Peyer's patch (tissue), 4 donors: ENCODE results near the gene MRPL51. TPM values are rescaled to one million over a fixed set of nuclear protein-coding genes. Genes with fewer than 3 reads are reported as not detected.
"Not testable (repeated sequence)": the region's sequence is repeated elsewhere in the genome, so short reads cannot be mapped to it uniquely, and the experiment has no call there.

Experiments used
- DNase-seq, 3 donors: peaks; one replicate each; pipeline ENCODE4 v3.0.0-alpha.2; 2017 to 2019
- H3K27ac ChIP-seq, 4 donors: fragments of 200-600 bp; sonication (generic); one replicate each; pipeline ENCODE4 v1.5.1; 2016 to 2019
- H3K27me3 ChIP-seq, 2 donors: fragments of 200-600 bp; sonication (generic); one replicate each; pipeline ENCODE4 v1.5.1; 2019
- H3K36me3 ChIP-seq, 3 donors: fragments of 200-600 bp; sonication (generic); one replicate each; pipeline ENCODE4 v1.5.1; 2016 to 2019
- H3K4me1 ChIP-seq, 4 donors: fragments of 200-600 bp; sonication (generic); one replicate each; pipeline ENCODE4 v1.5.1; 2016 to 2019
- H3K4me3 ChIP-seq, 4 donors: fragments of 200-600 bp; sonication (generic); 1 replicate in 3 of 4; 2 replicates in 1 of 4; pipeline ENCODE4 v1.5.1; 2016 to 2019; ENCODE audit warnings: mild to moderate bottlenecking in 1 of 4
- H3K9me3 ChIP-seq, 4 donors: fragments of 200-600 bp; sonication (generic); one replicate each; pipeline ENCODE4 v1.5.1; 2016 to 2019; ENCODE audit warnings: mild to moderate bottlenecking in 1 of 4
- CTCF ChIP-seq, 6 experiments: fragments of 450-650 bp in 4 of 6; fragments of 200-600 bp in 2 of 6; sonication (generic) in 1 of 6; IDR thresholded peaks; one replicate each; pipeline ENCODE4 v1.5.1; 2017 to 2019; ENCODE audit warnings: antibody characterized with exemption in 6 of 6, mild to moderate bottlenecking in 3 of 6, moderate library complexity in 1 of 6
- POLR2A ChIP-seq, 2 donors: fragments of 450-650 bp; IDR thresholded peaks; one replicate each; pipeline ENCODE4 v1.5.1; 2017; ENCODE audit warnings: antibody characterized with exemption in 2 of 2, mild to moderate bottlenecking in 2 of 2, moderate library complexity in 2 of 2
- total RNA-seq, 4 donors: library from RNA; depleted of rRNA; stranded (reverse); fragments of >200 nt; gene quantifications; one replicate each; pipeline ENCODE4 v1.1.0, GENCODE V29; 2016

Gene MRPL51
- total RNA-seq, 4 donors from 2014 or later, result 23.5 to 71.8 (median 61.6) TPM

- no peak for DNase-seq
- no peaks in the 10 kb centered on the region for H3K27me3 ChIP-seq
- H3K4me3 ChIP-seq, result no peak overlapping the region
- TF ChIP-seq CTCF (IDR thresholded peaks at IDR 0.05), result no peak
- no peak for TF ChIP-seq POLR2A (IDR thresholded peaks at IDR 0.05)
- H3K9me3 ChIP-seq, result no peaks in the 10 kb centered on the region
- peaks cover 0 to 3% (median 0%) of the 10 kb centered on the region in 4 donors for H3K4me1 ChIP-seq
- H3K36me3 ChIP-seq, result peaks cover 0 to 39% (median 0%) of the 10 kb centered on the region in 3 donors
- no peak overlapping the region for H3K27ac ChIP-seq
Measured at GRCh38 chr12:6500466-6500865, 7.4 kb upstream of the MRPL51 start.

- H3K27me3 ChIP-seq, H3K4me3 ChIP-seq, H3K9me3 ChIP-seq, H3K27ac ChIP-seq, DNase-seq: not testable (repeated sequence)
- peaks cover 0 to 17% (median 5%) of the 10 kb centered on the region in 4 donors for H3K4me1 ChIP-seq
- H3K36me3 ChIP-seq, result peaks cover 0 to 34% (median 0%) of the 10 kb centered on the region in 3 donors
Measured at GRCh38 chr12:6497291-6497690, 4.2 kb upstream of the MRPL51 start.

- no peak for DNase-seq
- H3K36me3 ChIP-seq, result peaks cover 0 to 38% (median 0%) of the 10 kb centered on the region in 3 donors
- H3K4me3 ChIP-seq, result peak overlapping the region in 1 of 4 donors; percentile 73
- peaks cover 0 to 18% (median 6%) of the 10 kb centered on the region in 4 donors for H3K4me1 ChIP-seq
- H3K27ac ChIP-seq, result peak overlapping the region in 2 of 4 donors; percentile 94
- H3K27me3 ChIP-seq, result no peaks in the 10 kb centered on the region
- no peaks in the 10 kb centered on the region for H3K9me3 ChIP-seq
- TF ChIP-seq CTCF (IDR thresholded peaks at IDR 0.05) (no peak), POLR2A (IDR thresholded peaks at IDR 0.05) (no peak)
Measured at GRCh38 chr12:6494968-6495367, 1.9 kb upstream of the MRPL51 start.

GRCh38 chr12:6494258-6494743 lies 1.2 kb upstream of the MRPL51 start:
- no peaks in the 10 kb centered on the region for H3K9me3 ChIP-seq
- peaks cover 0 to 31% (median 0%) of the 10 kb centered on the region in 3 donors for H3K36me3 ChIP-seq
- no peak for DNase-seq
- H3K27ac ChIP-seq, result peak overlapping the region; percentile 94 to 97 (median 95)
- H3K4me3 ChIP-seq, result peak overlapping the region; percentile 73 to 85 (median 80)
- peaks cover 0 to 18% (median 6%) of the 10 kb centered on the region in 4 donors for H3K4me1 ChIP-seq
- TF ChIP-seq POLR2A (IDR thresholded peaks at IDR 0.05), result no peak
- no peak for TF ChIP-seq CTCF (IDR thresholded peaks at IDR 0.05)
- no peaks in the 10 kb centered on the region for H3K27me3 ChIP-seq

GRCh38 chr12:6493497-6494257 lies 615 bp upstream of the MRPL51 start, which contains the start of gene NCAPD2:
Gene NCAPD2, plus strand, starts transcription at chr12:6494102. Its CDS starts 997 bp downstream, at chr12:6495099.
- peak within 1 kb of the TSS; percentile 73 to 85 (median 80) for H3K4me3 ChIP-seq
- peak in 5 of 6 experiments; percentile 40 to 66 (median 65) for TF ChIP-seq CTCF (IDR thresholded peaks at IDR 0.05)
- no peak for TF ChIP-seq POLR2A (IDR thresholded peaks at IDR 0.05)
- H3K27me3 ChIP-seq, result no peaks in the 10 kb centered on the region
- peak within 1 kb of the TSS; percentile 94 to 97 (median 95) for H3K27ac ChIP-seq
- H3K9me3 ChIP-seq, result no peaks in the 10 kb centered on the region
- H3K4me1 ChIP-seq, result peaks cover 0 to 18% (median 6%) of the 10 kb centered on the region in 4 donors
- DNase-seq, result peak; percentile 94 to 98 (median 96)
- peaks cover 0 to 25% (median 0%) of the 10 kb centered on the region in 3 donors for H3K36me3 ChIP-seq

- H3K27ac ChIP-seq, DNase-seq, H3K36me3 ChIP-seq, H3K4me3 ChIP-seq, H3K27me3 ChIP-seq, H3K9me3 ChIP-seq: not testable (repeated sequence)
- peaks cover 0 to 17% (median 6%) of the 10 kb centered on the region in 4 donors for H3K4me1 ChIP-seq
Measured at GRCh38 chr12:6490673-6491072, 2.4 kb downstream of the MRPL51 start.
